K562 (cell line): ENCODE measurements around the gene CENPO. TPM values are rescaled to one million over a fixed set of nuclear protein-coding genes. Genes with fewer than 3 reads are reported as not detected.

ENCODE experiments used
- ATAC-seq: fragments of 200-7000 bp; cut with Tn5 transposase; 3 replicates; pipeline ENCODE4 v1.9.1; 2020; ENCODE audit warnings: moderate library complexity
- BruUV-seq: library from RNA; stranded (reverse); fragments of 400-500 nt; replicated peaks from 2 replicates; lab custom pipeline; 2021; lab: Mats Ljungman, UMichigan
- CTCF ChIA-PET: fragments of 300-600 bp; formaldehyde crosslinking; extraction: SDS; loops from one replicate; lab custom pipeline; 2021; ENCODE audit warnings: low intra/inter-chr PET ratio; lab: Yijun Ruan, JAX
- POLR2A ChIA-PET: fragments of 300-600, 350-650 bp; sonication (Branson Sonifier 250); formaldehyde crosslinking; extraction: SDS; loops from one replicate; lab custom pipeline; 2021; ENCODE audit warnings: antibody characterized with exemption, inconsistent platforms; lab: Yijun Ruan, JAX
- DNase-seq, 4 experiments: peaks; one replicate each; pipeline versions ENCODE4 v3.0.0 to v3.0.0-alpha.2; 2011 to 2018; ENCODE audit warnings: low spot score in 3 of 4, mixed read lengths in 3 of 4; ENCODE audit errors: extremely low read depth in 1 of 4
- FAIRE-seq: peaks from 2 replicates; lab custom pipeline; 2011; peaks lifted over from hg19 to GRCh38; lab: Jason Lieb, UNC
- H2AFZ ChIP-seq: 2 replicates; pipeline ENCODE4 v1.6.0; 2011; ENCODE audit warnings: low read depth, low read length, control low read depth, inconsistent platforms
- H3K27ac ChIP-seq: fragments of 200-600 bp; 3 replicates; pipeline ENCODE4 v1.8.0; 2011; ENCODE audit warnings: low read depth, mild to moderate bottlenecking, control low read depth, inconsistent platforms, low read length, moderate library complexity, mixed read lengths; ENCODE audit errors: extremely low read depth
- H3K27me3 ChIP-seq, 2 experiments: fragments of 300-600 bp in 1 of 2; 2 replicates in 1 of 2; 3 replicates in 1 of 2; pipeline versions ENCODE4 v1.6.0 to v1.8.0; 2011; ENCODE audit warnings: inconsistent platforms in 2 of 2, low read length in 2 of 2, mild to moderate bottlenecking in 1 of 2, mixed read lengths in 1 of 2, moderate library complexity in 1 of 2; ENCODE audit not compliant: control insufficient read depth in 2 of 2, insufficient read depth in 2 of 2
- H3K36me3 ChIP-seq: fragments of 300-600 bp; 3 replicates; pipeline ENCODE4 v1.8.0; 2011; ENCODE audit warnings: mild to moderate bottlenecking, low read length, inconsistent platforms; ENCODE audit not compliant: control insufficient read depth, insufficient read depth
- H3K4me1 ChIP-seq, 2 experiments: fragments of 200-600 bp in 1 of 2; replicated peaks in 1 of 2; 2 replicates in 1 of 2; 3 replicates in 1 of 2; pipeline versions ENCODE4 v1.5.1 to v1.8.0; 2011; ENCODE audit warnings: inconsistent platforms in 2 of 2, low read length in 2 of 2, mild to moderate bottlenecking in 1 of 2, mixed read lengths in 1 of 2, moderate library complexity in 1 of 2; ENCODE audit not compliant: control insufficient read depth in 2 of 2, insufficient read depth in 2 of 2
- H3K4me2 ChIP-seq: 2 replicates; pipeline ENCODE4 v1.6.1; 2011; ENCODE audit warnings: low read length, control low read depth, inconsistent platforms, mixed read lengths; ENCODE audit not compliant: insufficient read depth
- H3K4me3 ChIP-seq: fragments of 200-600 bp; sonication (generic), shearing (Covaris generic); 2 replicates; pipeline ENCODE4 v1.5.1; 2016; ENCODE audit warnings: control low read depth, inconsistent platforms
- H3K79me2 ChIP-seq: fragments of 200-600 bp; 3 replicates; pipeline ENCODE4 v1.8.0; 2011; ENCODE audit warnings: low read length, inconsistent platforms; ENCODE audit not compliant: control insufficient read depth, insufficient read depth
- H3K9ac ChIP-seq, 2 experiments: 2 replicates each; pipeline versions ENCODE4 v1.6.0 to v1.6.1; 2011; ENCODE audit warnings: low read depth in 2 of 2, low read length in 2 of 2, control low read depth in 1 of 2, inconsistent platforms in 1 of 2, mild to moderate bottlenecking in 1 of 2, mixed read lengths in 1 of 2; ENCODE audit not compliant: insufficient read depth in 1 of 2
- H3K9me1 ChIP-seq: one replicate; pipeline ENCODE4 v1.6.0; 2011; ENCODE audit warnings: inconsistent platforms, mild to moderate bottlenecking, low read length, moderate library complexity; ENCODE audit not compliant: control insufficient read depth, insufficient read depth
- H3K9me3 ChIP-seq: replicated peaks from 2 replicates; pipeline ENCODE4 v1.5.1; 2011; ENCODE audit warnings: low read depth, low read length, inconsistent platforms; ENCODE audit not compliant: control insufficient read depth, insufficient read depth
- H4K20me1 ChIP-seq: replicated peaks from 2 replicates; pipeline ENCODE4 v1.6.1; 2011; ENCODE audit warnings: low read length, inconsistent platforms, mixed read lengths; ENCODE audit not compliant: control insufficient read depth, insufficient read depth
- BCOR ChIP-seq: fragments of 450-650 bp; IDR thresholded peaks from 2 replicates; pipeline ENCODE4 v1.6.1; 2016
- POLR2AphosphoS5 ChIP-seq: IDR thresholded peaks from 2 replicates; pipeline ENCODE4 v1.6.1; 2011; ENCODE audit warnings: mild to moderate bottlenecking, low read depth, low read length, moderate library complexity; ENCODE audit not compliant: control insufficient read depth, insufficient read depth
- POLR2B ChIP-seq: fragments of 450-650 bp; IDR thresholded peaks from 2 replicates; pipeline ENCODE4 v1.6.1; 2018; ENCODE audit warnings: low read depth; ENCODE audit not compliant: partially characterized antibody
- POLR2G ChIP-seq: fragments of 200-400 bp; formaldehyde crosslinking; IDR thresholded peaks from 2 replicates; pipeline ENCODE4 v1.6.1; 2017; ENCODE audit warnings: low read depth, mild to moderate bottlenecking, antibody characterized with exemption, low read length, moderate library complexity
- RBM22 ChIP-seq: fragments of 200-400 bp; formaldehyde crosslinking; IDR thresholded peaks from 2 replicates; pipeline ENCODE4 v1.6.1; 2018; ENCODE audit warnings: low read length, low read depth; ENCODE audit not compliant: poor library complexity, severe bottlenecking
- SETDB1 ChIP-seq: IDR thresholded peaks from one replicate; pipeline ENCODE4 v1.6.1; 2012; ENCODE audit warnings: low read length, control low read depth, inconsistent platforms
- ZFPM2 ChIP-seq: fragments of 250-450 bp; sonication (Bioruptor Pico); IDR thresholded peaks from 2 replicates; pipeline ENCODE4 v1.5.1; 2022; ENCODE audit warnings: mild to moderate bottlenecking
- ZNF184 ChIP-seq: sonication (generic); formaldehyde crosslinking; IDR thresholded peaks from 2 replicates; pipeline ENCODE4 v1.5.0; 2020; ENCODE audit warnings: missing genetic modification reagents
- ZNF551 ChIP-seq: fragments of 250-450 bp; sonication (Bioruptor Pico); IDR thresholded peaks from 2 replicates; pipeline ENCODE4 v1.5.0; 2021; ENCODE audit warnings: mild to moderate bottlenecking, moderate library complexity
- WGBS: fragments of 100-300 bp; shearing (Covaris generic); methylation state at CpG from one replicate; pipeline ENCODE4 v1.1.6; 2016; ENCODE audit warnings: low coverage, mixed read lengths; ENCODE audit not compliant: insufficient coverage; ENCODE audit errors: missing lambda C conversion rate; 5-methylcytosine and 5-hydroxymethylcytosine counted together
- in situ Hi-C: fragments of 300-500 bp; cut with MboI; formaldehyde crosslinking; loops from 4 replicates; pipeline ENCODE4 v1.15.0; 2018; ENCODE audit warnings: inconsistent platforms, mixed read lengths
- intact Hi-C: fragments of 100-400 bp; cut with micrococcal nuclease; formaldehyde crosslinking; loops from 2 replicates; pipeline ENCODE4 v1.14.2; 2022
- polyA plus RNA-seq, 8 experiments: library from polyadenylated mRNA; depleted of rRNA in 4 of 8; stranded (reverse) in 5 of 8; unstranded in 3 of 8; fragments of >200 nt; fragmentation: Nextera tagmentation in 2 of 8; fragmentation: Illumina TruSeq in 1 of 8; extraction: Ambion mirVana in 2 of 8; extraction: Trizol in 1 of 8; gene quantifications; 2 replicates each; pipeline versions ENCODE4 v1.2.1 to v1.2.3, GENCODE V29; 2011 to 2014; ENCODE audit warnings: inconsistent platforms in 1 of 8, missing spikeins in 1 of 8
- total RNA-seq, 7 experiments: library from RNA; depleted of rRNA in 6 of 7; stranded (reverse); fragments of >200 nt in 6 of 7; fragmentation: Illumina TruSeq in 2 of 7; extraction: Trizol in 2 of 7; gene quantifications; 2 replicates each; pipeline versions ENCODE4 v1.2.1 to v1.2.3, GENCODE V29; 2011 to 2021; ENCODE audit warnings: low replicate concordance in 1 of 7
- TF ChIP-seq, protein P1 (sequence below): fragments of 450-650 bp; IDR thresholded peaks from 2 replicates; pipeline ENCODE4 v1.7.1; 2018; ENCODE audit warnings: mild to moderate bottlenecking, low read depth; ENCODE audit not compliant: partially characterized antibody
- TF ChIP-seq, protein P2 (sequence below): sonication (generic); formaldehyde crosslinking; IDR thresholded peaks from 2 replicates; pipeline ENCODE4 v1.8.0; 2023; ENCODE audit warnings: mild to moderate bottlenecking, missing genetic modification reagents

The CENPO gene
- total and polyA plus RNA-seq, 9 of the 15 experiments (the other 6 are each of a cell fraction or from before 2014, with no cell fraction given): 30.6 to 59.4 (median 38.9) TPM

DNA sequence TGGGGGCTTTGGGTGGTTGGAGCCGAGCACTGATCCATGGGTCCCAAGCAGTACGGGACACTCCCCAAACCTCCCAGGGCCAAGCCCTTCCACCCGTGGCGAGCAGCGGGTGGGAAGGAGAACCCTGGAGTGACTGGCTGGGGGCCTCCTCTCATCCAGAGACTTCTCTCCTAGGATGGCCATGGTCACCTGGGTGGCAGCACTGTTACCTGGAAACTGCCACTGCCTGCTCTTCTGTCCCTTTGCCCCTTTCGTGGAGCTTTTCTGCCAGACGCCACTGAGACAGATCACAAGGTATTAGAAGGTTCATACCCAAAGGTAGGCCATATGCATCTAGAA is 26.9 kb downstream of the CENPO start:
- no peak for FAIRE-seq
- Histone ChIP-seq H4K20me1 (0 out of 2 replicates have a peak, but pooled peaks cover 2% of the 10 kb centered on the region), H3K9me1 (no peaks in the 10 kb centered on the region), H3K79me2 (peaks cover 3% of the 10 kb centered on the region; the same call in 2 of the 3 replicates), H3K4me1 (peaks cover 5 to 28% of the 10 kb centered on the region in 2 experiments; a peak in 4 of 5 replicates), H3K27ac (no peak overlapping the region), H3K36me3 (peaks cover 96% of the 10 kb centered on the region)
- intact Hi-C loops: no loop called here
- POLR2A ChIA-PET: interaction anchor here (0.6 to 1.8 kb wide), 5 partner anchors 10 to 385 kb away, joined by 3 to 5 read pairs (median 5); no protein-coding TSS in a partner anchor
- no TSS peak for BruUV-seq
- TF ChIP-seq ZNF551 (CRISPR knock-in tag): no peak
- peak; percentile 66 for TF ChIP-seq POLR2AphosphoS5
- TF ChIP-seq RBM22: peak; percentile 19
- TF ChIP-seq, all 486 proteins: peak for 2
- DNase-seq (no peak), ATAC-seq (no peak; the same call in 2 of the 3 replicates)
- H3K9me3 ChIP-seq: no peaks in the 10 kb centered on the region
- no peak overlapping the region for H3K4me2 ChIP-seq
- H3K27me3 ChIP-seq: no peaks in the 10 kb centered on the region
- CTCF ChIA-PET: no interaction called here
- H2AFZ ChIP-seq: no peak overlapping the region
- H3K4me3 ChIP-seq: no peak overlapping the region
- H3K9ac ChIP-seq: no peak overlapping the region
- 95% methylated on average over 3 of the region's 7 CpGs for WGBS
- in situ Hi-C loops: no loop called here

DNA sequence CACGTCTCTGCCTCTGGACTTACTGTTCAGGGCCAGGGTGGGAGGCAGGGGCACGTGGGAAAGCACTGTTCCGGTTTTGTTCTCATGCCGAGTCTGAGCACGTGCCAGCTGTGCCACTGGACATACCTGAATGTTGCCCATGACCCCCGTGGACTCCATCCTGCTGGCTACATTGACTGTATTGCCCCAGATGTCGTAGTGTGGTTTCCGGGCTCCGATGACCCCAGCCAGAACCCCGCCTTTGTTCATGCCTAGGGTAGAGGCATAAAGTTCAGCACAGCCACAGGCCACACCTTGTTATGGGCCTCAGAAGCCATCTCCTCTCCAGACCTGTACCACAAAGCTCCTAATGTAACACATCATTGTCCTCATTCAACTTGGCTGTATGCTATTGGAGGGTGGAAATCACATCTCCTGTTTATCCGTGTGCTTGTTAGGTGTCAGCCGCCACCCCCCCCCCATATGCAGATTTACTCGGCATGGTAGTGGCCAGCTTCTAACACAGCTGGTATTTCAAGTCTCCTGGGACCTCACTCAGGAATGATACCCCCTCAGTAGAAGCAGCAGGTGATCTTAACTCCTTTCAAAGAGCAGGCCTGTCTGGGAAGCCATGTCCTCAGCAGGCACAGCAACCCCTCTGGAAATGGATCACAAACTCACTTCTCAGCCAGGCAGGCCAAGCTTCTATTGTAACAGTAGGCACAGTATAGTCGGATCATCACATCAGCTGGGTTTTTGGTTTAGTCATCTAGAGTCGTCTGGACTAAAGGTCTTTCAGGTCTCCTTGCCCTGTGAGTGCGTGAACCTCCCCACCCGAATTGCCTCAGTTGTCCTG is 27.6 kb downstream of the CENPO start:
- no peak for FAIRE-seq
- no peak overlapping the region for H3K4me3 ChIP-seq
- TSS peak; percentile 3 for BruUV-seq
- H3K36me3 ChIP-seq: peaks cover 96% of the 10 kb centered on the region
- H2AFZ ChIP-seq: no peak overlapping the region
- 0 out of 2 replicates have a peak, but pooled peaks cover 2% of the 10 kb centered on the region for H4K20me1 ChIP-seq
- POLR2A ChIA-PET: interaction anchor here (0.6 to 1.8 kb wide), 5 partner anchors 10 to 810 kb away, joined by 3 to 5 read pairs (median 3); no protein-coding TSS in a partner anchor
- no peak overlapping the region for H3K27ac ChIP-seq
- H3K4me2 ChIP-seq: no peak overlapping the region
- intact Hi-C loops: no loop called here
- no peaks in the 10 kb centered on the region for H3K9me1 ChIP-seq
- in situ Hi-C loops: no loop called here
- no peak overlapping the region for H3K9ac ChIP-seq
- ATAC-seq: no peak
- no peaks in the 10 kb centered on the region for H3K9me3 ChIP-seq
- DNase-seq: no peak
- peaks cover 5 to 28% of the 10 kb centered on the region in 2 experiments; a peak in 4 of 5 replicates for H3K4me1 ChIP-seq
- peaks cover 2% of the 10 kb centered on the region; the same call in 2 of the 3 replicates for H3K79me2 ChIP-seq
- CTCF ChIA-PET: no interaction called here
- H3K27me3 ChIP-seq: no peaks in the 10 kb centered on the region
- WGBS: 87% methylated on average over 15 of the region's 17 CpGs
- TF ChIP-seq ZNF184 (CRISPR knock-in tag) (no peak), BCOR (no peak), SETDB1 (no peak), POLR2G (peak; percentile 54; the same call in 1 of the 2 replicates), ZFPM2 (no peak), POLR2B (peak; percentile 13)
- TF ChIP-seq, protein P1, sequence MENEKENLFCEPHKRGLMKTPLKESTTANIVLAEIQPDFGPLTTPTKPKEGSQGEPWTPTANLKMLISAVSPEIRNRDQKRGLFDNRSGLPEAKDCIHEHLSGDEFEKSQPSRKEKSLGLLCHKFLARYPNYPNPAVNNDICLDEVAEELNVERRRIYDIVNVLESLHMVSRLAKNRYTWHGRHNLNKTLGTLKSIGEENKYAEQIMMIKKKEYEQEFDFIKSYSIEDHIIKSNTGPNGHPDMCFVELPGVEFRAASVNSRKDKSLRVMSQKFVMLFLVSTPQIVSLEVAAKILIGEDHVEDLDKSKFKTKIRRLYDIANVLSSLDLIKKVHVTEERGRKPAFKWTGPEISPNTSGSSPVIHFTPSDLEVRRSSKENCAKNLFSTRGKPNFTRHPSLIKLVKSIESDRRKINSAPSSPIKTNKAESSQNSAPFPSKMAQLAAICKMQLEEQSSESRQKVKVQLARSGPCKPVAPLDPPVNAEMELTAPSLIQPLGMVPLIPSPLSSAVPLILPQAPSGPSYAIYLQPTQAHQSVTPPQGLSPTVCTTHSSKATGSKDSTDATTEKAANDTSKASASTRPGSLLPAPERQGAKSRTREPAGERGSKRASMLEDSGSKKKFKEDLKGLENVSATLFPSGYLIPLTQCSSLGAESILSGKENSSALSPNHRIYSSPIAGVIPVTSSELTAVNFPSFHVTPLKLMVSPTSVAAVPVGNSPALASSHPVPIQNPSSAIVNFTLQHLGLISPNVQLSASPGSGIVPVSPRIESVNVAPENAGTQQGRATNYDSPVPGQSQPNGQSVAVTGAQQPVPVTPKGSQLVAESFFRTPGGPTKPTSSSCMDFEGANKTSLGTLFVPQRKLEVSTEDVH: no peak
- TF ChIP-seq, protein P2, sequence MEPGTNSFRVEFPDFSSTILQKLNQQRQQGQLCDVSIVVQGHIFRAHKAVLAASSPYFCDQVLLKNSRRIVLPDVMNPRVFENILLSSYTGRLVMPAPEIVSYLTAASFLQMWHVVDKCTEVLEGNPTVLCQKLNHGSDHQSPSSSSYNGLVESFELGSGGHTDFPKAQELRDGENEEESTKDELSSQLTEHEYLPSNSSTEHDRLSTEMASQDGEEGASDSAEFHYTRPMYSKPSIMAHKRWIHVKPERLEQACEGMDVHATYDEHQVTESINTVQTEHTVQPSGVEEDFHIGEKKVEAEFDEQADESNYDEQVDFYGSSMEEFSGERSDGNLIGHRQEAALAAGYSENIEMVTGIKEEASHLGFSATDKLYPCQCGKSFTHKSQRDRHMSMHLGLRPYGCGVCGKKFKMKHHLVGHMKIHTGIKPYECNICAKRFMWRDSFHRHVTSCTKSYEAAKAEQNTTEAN (CRISPR knock-in tag): no peak
